HG02571 (cell line): ENCODE data around the gene RHD.
"Not testable (repeated sequence)": the region's sequence is repeated elsewhere in the genome, so short reads cannot be mapped to it uniquely, and the experiment has no call there.

Experiments
- ATAC-seq: cut with Tn5 transposase; IDR thresholded peaks from one replicate; pipeline ENCODE4 v1.9.1; 2021; ENCODE audit warnings: mild to moderate bottlenecking, moderate library complexity; ENCODE audit not compliant: unreplicated experiment

RHD gene

DNA sequence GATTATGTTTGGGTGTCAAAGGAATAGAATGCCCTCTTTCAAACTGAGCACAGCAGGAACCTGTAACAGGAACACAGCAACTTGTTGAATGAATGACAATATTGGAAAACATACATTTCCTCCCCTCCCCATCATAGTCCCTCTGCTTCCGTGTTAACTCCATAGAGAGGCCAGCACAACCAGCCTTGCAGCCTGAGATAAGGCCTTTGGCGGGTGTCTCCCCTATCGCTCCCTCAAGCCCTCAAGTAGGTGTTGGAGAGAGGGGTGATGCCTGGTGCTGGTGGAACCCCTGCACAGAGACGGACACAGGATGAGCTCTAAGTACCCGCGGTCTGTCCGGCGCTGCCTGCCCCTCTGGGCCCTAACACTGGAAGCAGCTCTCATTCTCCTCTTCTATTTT, at the start of gene RHD:
Gene RHD (plus strand): TSS at position 272 of the 400 bp plus-strand sequence. CDS start 39 bp downstream, at position 311.
- ATAC-seq = not testable (repeated sequence)

DNA sequence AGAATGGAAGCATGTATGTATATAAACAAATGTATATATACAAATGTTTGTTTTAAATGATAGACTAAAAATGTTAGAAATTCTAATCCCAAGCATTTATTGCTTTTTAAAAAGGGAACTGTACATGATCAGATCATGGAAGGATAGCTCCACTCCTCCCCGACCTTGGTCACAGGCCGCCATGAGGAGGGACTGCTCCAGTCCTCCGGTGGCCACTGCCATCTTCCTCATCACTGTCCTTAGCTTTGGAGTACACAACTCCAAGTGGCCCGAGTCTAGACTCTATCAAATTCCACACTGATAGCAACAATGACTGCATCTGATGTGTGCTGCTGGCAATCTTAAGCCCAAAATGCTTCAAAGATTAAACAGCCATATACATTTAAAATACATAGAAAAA, 49.7 kb upstream of the RHD start:
- ATAC-seq = no peak

DNA sequence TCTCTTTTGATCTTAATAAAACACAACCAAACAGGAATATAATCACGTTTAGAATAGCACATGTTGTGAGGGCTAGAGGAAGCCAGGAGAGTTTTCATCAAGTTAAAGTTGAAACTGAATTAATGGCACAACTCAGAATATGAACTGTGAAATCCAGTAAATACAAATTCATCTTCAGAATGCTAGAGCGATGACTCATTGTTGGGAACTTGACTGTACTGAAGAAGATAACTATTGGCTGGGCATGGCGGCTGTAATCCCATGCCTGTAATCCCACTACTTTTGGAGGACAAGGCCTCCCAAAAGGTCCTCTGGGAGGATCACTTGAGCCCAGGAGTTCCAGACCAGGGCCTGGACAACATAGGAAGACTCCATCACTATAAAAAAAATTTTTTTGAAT, 48.8 kb upstream of the RHD start:
- ATAC-seq = no peak

DNA sequence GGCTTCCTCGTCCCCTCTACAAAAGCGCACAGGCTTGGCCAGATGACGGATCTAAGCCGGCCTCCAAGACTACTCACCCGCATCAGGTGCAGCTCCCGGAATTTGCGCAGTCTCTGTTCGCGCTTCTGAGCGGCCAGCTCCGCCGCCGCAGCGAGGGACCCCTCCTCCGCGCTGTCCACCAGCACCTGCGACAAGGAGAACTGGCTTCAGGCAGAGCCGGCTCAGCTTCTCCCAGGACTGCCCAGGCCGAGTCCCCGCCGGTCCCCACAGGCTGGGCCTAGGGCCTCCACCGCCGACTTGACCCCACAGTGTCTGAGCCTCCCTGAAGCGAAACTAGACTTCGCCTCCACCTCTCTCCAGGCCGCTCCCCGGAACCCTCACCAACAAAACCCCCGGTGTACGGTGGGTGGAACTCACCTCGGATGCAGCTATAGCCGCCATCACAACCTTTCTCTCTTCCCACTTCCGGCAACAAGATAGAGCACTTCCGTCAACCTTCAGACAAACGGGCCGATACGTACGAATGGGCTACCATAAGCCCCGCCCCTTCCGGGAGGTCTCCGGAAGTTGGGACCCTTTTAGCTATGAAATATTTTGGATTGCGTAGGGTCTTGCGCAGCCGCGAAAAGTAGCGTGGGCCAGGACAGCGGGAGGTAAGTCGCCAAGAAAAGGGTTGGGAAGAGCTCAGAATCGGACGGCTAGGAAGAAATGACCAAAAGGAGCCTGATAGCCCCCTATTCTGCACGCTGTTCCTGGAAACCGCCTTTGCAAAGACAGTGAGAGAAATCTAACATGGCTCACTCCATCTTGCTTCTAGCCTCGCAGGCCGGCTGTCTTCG, 40.1 kb upstream of the RHD start, which contains the start of gene SYF2:
Gene SYF2 (minus strand): TSS at position 476 of the 839 bp plus-strand sequence. CDS start 35 bp downstream, at position 441.
- ATAC-seq = peak; percentile 69

DNA sequence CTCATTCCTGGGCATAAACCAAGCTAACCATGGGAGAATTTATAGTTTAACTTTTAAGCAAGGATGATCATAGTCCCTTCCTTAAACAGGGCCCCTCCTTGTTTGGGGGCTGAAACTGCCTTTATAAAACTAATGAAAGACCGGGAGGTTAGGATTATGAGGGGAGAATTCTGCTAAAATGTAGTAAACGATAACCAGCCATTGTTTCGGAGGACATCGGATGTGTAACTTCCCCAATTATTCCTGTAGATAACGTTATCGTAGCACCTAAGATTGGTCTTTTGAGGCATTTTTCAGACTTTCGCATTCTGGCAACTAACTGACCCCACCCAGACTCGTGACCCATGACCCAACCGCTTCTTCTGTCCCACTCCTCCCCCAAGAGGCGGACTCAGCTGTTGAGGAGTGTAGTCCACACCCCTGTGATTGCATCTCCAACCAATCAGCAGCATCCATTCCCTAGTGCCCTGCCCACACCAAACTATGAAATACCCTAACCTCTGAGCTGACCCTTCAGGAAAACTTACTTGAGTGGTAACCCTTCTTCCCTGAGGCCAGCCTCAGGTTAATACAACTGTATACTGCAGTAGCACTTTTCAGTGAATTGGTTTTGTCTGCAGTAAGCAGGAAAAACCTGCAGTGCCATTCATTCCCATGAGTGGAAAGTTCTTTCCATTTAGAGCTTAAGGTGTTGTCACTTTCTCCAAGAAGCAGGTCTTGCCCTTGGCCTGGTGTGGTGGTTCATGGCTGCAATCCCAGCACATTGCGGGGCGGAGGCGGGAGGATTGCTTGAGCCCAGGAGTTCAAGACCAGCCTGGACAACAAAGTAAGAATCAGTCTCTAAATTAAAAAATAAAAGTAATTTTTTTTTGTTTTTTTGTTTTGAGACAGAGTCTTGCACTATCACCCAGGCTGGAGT, 39.2 kb upstream of the RHD start:
- peak; percentile 58 for ATAC-seq

DNA sequence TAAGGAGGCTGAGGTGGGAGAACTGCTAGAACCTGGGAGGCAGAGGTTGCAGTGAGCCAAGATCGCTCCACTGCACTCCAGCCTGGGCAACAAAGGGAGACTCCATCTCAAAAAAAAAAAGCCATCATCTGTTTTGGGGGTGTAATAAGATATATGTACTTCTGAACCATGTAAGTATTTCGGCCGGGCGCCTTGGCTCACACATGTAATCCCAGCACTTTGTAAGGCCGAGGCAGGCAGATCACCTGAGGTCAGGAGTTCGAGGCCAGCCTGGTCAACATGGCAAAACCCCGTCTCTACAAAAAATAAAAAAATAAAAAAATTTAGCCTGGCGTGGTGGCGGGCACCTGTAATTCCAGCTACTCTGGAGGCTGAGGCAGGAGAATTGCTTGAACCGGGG, 36.9 kb upstream of the RHD start:
- ATAC-seq = not testable (repeated sequence)

DNA sequence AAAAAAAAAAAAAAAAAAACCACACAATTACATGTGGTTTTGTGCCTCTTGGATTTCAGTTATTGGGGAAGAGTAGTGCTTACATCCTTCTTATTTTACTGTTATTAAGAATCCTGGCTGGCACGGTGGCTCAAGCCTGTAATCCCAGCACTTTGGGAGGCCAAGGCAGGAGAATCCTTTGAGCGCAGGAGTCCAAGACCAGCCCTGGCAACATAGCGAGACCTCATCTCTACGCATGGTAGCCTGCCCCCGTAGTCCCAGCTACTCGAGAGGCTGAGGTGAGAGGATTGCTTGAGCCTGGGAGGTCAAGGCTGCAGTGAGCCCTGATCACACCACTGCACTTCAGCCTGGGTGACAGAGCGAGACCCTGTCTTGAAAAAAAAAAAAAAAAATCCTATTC, 36.0 kb upstream of the RHD start:
- ATAC-seq = not testable (repeated sequence)

DNA sequence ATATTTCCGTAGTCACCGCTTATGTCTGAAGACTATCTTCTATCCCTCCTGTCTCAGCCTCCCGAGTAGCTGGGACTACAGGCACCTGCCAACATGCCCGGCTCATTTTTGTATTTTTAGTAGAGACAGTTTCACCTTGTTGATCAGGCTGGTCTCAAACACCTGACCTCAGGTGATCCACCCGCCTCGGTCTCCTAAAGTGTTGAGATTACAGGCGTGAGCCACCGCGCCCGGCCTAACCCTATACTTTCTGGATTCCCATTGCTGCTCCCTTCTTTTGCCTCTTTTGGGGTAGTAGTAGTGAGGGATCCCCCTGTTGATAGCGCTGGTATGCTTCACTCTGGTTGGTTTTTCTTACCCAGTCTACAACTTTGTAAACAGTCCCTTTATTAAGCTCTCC, 34.3 kb upstream of the RHD start:
- no peak for ATAC-seq

DNA sequence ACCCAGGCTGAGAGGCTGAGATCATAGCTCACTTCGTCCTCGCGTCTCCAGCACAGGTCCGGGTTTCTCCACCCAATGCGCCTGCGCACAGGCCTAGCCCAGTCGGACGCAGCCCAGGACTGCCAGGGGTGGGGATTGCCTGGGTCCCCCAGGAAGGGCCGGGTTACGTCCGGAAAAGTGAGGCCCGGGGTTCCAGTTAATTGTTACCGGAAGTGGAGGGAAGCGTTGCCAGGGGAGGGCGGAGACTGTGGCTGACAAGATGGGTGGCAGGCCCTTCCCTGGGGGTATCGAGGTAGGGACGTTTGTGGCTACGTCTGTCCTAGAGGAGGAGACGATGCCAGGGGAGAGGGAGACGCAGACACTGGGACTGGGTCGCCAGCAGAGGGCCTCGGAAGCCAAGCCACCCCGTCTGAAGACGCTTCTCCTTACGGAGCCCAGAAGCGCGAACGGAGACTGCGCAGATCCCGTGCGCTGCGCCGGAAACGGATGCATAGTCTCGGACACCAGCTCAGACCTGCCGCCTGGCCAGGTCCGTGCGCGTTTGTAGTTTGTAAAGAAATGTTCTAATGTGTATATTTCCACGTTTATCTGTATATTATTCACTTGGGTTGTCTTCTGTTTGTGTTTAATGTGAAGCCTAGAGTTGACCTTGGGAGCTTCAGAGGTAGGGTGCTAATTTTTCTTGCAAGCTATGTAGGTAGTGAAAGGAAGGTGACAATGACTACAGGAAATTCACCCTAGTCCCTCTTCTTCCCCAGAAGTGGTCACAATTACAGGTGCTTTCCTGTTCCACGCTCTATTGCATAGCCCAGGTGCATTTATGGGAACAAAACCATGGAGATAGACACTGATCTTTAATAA, 32.4 kb upstream of the RHD start:
- peak; percentile 61 for ATAC-seq

DNA sequence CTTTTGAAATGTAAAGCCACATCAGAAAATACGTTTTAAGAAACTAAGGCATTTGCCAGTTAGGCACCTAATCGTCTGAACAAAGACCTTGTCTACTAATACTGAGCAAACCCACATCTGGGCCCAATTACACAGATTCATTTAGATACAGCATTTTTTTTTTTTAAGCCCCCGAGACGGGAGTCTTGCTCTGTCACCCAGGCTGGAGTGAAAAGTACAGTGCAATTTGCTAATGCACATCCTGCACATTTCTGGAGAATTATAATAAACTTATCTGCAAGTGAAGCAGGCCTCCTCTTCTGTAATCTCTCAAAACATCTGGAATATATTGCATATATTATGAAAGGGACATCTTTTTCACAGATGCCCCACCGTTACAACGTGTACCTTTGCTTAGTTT, 28.4 kb upstream of the RHD start:
- no peak for ATAC-seq

DNA sequence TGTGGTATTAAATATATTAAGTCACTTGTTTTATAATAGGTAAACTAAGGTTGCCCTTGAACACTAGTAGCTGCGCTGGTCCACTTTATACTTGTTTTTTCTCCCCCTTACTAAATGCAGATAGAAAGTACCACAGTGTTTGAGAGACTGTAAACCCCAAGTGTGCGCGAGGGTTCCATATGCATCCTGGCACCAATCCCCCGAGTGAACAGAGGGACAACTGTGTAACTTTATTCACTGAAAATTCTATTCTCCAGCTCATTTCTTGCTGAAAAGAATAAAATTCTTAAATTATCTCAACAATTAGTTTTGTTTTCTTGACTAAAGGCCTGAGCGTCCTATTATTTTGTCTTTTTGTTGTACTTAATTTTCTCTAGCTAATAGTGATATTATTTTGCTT, 26.9 kb upstream of the RHD start:
- no peak for ATAC-seq

DNA sequence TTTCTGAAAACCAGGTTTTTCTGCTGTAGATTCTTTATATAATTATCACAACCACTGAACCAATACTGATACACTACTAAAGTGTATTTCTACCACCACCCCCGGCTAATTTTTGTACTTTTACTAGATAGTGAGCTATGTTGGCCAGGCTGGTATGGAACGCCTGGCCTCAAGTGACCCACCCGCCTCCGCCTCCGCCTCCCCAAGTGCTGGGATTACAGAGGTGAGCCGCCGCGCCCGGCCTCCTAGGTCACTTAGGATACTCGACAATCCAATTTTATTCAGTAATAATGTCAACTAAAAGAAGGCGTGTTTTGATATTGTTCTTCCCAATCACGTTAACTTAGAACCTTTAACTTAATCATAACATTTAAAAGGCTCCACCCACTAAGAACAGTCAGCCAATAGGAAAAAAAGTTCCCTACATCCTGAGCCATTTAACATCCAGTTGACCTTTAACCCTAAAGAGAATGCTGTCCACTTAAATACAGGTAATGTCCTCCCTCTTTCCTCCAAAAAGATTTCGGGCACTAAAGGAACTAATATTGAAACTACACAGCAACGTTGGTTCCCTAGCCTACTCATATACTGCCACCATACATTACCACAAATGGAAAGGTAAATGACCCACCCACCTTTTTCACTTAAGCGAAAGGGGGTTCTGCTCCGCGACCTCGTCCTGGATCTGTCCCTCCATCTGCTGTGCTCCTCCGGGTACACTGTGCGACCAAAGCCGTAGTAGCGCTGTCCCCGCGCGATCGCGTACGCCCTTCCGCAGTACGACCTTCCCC, 26.3 kb upstream of the RHD start:
- no peak for ATAC-seq

DNA sequence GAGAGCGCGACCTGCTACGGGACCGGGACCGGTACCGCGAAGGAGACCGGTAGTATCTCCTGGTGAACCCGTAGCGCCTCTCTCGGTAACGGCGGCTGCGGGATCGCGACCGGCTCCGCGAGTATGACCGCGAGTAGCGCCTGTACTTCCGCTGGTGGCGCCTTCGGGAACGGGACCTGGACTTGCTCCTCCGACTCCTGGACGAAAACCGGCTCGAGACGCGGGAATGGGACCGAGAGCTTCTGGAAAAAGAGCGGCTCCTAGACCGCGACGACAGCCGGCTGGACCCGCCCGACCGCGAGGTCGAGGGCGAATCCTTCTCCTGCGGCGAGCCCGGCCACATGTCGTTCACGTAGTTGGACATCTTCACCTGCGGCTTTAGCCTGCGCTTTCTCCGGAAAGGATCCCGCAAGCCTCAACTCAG, 25.7 kb upstream of the RHD start:
- peak; percentile 6 for ATAC-seq

DNA sequence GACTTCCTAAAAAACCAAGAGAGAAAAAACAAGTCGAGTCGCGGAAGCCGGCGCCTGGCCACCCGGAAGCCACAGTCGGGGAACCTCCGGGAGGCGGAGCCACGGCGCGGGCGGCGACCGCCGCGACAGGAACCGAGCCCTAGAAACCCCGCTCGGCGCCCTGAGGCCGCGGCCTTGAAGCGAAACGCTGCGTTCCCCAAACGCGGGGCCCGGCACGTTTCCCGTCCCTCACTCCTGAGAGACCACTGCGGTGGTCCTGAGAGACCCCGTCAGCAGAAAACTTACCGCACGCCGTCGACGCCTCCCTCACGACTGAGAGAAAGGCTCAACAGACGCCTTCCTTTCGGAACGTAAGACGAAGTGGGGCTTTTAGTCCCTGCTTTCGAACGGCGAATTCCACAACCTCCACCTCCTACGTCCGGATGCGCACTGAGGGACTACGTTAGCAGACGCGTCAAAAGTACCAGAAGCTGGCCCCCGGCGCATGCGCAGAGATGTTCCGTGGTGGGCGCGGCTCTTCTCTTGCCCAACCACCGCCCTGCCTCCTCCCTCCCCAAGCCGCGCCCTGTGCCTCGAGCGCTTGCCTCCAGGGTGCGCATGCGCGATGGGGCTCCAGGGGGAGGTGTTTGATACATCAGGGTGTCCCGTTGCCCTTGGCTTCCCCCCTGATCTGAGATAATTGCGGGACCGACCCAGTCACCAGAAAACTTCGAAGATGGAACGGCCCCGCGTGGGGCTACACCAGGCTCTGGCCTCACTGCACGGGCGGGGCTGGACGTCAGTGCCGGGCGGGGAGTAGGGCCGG, 25.1 kb upstream of the RHD start, which contains the start of gene RSRP1:
Gene RSRP1 (minus strand): TSS at position 431 of the 805 bp plus-strand sequence. CDS start 491 bp downstream, outside the sequence.
- ATAC-seq = peak; percentile 82

DNA sequence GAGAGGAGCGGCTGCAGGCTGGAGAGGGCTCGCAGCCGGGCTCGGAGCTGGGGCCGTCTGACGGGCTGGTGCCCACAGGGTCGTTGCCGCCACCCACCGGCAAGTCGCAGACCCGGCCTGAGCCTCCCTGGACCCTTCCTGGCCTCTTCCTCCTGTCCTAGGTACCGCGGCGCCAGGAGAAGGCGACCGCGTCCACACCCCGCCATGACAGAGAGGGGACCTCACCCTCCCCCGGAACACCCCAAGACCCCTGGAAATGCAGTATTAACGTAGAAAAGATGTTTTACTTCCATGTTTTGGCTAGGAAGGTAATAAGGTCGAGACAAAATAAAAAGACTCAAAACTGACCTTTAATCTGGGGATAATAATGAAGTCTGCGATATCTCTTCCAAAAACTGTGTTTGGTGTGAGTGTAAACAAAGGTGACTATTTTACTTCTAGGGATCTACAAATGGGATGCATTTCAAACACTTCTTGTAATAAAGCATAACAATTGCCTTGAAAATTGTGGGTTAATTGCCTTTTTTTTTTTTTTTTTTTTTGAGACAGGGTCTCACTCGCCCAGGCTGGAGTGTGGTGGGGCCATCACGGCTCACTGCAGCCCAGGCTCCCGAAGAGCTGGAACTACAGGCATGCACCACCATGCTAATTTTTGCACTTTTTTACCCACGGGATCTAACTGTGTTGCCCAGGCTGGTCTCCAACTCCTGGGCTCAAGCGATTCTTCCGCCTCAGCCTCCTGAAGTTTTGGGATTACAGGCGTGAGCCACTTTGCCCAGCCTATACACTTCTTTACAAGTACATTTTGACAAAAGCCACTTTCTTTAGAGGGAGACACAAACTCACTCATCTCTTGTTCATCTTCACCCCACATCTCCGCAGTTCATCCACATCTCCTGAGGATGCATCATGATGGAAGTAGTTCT, 24.2 kb upstream of the RHD start:
- ATAC-seq = peak; percentile 35

DNA sequence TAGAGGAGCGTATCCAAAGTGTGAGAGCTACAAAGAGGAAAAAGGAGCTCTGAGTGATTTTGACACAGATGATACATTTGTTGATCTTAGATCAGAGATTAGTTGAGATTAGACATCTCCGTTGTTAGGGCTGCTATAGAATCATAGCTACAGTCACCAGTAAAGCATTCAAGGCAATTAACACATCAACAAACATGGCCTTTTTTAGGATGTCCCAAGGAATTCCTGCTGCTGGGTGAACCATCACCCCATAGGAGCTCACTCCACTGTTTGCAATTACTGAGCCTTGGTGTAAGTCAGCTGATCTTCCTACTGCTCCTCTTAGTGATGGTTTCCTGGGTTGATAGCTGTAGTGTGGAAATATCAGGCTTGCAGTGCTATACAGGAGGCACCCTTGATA, 18.4 kb upstream of the RHD start:
- no peak for ATAC-seq

DNA sequence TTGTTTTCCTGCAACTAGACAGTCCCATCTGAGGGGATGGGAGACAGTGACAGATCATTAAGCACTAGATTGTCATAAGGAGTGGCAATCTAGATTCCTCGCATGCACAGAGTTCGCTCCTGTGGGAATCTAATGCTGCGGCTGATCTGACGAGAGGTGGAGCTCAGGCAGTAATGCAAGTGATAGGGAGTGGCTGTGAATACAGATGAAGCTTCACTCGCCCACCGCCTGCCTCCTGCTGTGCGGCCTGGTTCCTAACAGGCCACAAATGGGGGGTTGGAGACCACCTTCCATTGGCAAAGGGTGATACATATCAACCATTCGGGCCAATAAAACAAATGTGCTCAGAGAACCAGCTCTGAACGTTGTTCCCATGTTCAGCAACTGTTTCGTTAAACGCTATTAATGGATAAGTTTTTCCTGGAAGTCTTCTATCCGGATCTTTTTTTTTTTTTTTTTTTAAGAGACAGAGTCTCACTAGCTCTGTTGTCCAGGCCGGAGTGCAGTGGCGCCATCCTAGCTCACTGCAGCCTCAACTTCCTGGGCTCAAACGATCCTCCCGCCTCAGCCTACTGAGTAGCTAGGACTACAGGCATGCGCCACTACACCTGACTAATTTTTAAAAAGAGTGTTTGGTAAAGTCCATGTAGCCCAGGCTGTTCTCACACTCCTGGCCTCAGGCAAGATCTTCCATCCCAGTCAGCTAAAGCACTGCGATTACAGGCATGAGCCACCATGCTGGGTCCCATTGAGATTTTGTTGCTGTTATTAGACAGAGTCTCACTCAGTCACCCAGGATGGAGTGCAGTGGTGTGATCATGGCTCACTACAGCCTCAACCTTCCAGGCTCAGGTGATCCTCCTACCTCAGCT, 16.4 kb upstream of the RHD start:
- ATAC-seq = no peak
